Stimulated activated CD4-positive, alpha-beta T cell treated with anti-CD3 and anti-CD28 coated beads, Interleukin-15, amount 100 ng/mL, for 24 hours (primary cell): ENCODE measurements around the gene MRPL33.
"Not testable (repeated sequence)": the region's sequence is repeated elsewhere in the genome, so short reads cannot be mapped to it uniquely, and the experiment has no call there.

ENCODE experiments used
- DNase-seq: peaks from one replicate; pipeline ENCODE4 v3.0.0-alpha.2; 2020

Gene MRPL33

DNA sequence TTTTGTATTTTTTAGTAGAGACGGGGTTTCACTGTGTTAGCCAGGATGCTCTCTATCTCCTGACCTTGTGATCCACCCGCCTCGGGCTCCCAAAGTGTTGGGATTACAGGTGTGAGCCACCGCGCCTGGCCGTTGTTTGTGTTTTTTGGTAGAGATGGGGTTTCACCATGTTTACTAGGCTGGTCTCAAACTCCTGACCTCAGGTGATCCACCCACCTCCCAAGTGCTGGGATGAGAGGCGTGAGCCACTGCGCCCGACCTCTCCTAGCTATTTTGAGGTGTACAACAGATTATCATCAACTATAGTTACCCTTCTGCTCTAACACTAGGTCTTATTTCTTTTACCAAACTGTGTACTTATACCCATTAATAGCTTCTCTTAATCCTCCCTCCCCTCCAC lies 28.9 kb upstream of the MRPL33 start:
- no peak for DNase-seq

DNA sequence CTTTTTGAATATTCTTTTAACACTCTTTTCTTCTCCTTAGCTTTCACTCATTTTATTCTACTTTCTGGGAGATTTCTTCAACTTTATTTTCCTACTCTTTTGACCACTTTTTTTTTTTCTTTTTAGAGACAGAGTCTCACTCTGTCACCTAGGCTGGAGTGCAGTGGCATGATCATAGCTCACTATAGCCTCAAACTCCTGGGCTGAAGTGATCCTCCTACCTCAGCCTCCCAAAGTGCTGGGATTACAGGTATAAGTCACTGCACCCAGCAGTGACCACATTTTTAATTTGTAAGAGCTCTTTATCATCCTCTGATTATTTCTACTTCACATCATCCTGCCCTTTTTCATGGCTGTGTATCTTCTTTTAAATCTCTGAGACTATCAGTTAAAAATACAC lies 26.0 kb upstream of the MRPL33 start:
- not testable (repeated sequence) for DNase-seq

DNA sequence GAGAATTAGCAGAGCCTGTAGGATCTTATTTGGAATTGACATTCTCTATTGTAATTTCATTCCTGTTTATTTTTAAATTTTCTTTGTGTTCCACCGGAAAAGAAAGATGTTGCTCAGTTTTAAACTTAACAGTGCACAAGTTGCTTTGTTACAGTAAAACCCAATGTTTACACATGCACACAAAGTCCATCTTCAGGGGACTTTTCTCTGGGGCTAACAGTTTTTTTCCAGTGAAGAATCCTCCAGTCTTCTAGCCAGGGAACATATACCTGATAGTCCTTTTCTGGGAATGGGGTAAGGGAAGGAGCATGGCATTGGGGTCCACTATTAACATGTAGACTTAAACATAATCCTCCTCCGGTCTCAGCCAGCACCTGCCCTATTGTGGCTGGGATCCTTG lies 25.2 kb upstream of the MRPL33 start:
- DNase-seq: no peak

DNA sequence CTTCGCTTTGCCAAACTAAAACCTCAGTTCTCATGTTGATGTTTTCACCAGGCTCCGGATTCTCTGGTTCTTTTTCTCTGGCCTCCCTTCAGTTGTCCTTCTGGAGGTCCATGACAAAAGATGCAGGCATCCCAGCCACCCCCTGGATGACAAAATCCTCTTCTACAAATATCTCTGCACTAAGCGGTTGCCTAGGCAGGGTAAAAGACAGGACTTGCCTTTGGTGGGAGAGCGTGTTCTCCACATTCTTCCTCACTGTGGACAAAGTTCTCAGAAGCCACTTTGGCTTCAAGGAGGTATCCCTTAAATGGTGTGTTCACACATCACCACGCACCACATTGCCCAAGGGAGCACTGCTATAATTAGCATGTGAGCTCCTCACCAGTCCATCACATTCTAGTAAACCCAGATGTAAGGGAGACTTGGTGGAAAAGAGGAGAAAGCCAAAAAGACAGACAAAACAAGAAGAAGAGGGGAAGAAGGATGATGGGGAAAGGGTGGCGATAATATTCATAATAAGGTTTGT lies 23.6 kb upstream of the MRPL33 start:
- DNase-seq: no peak

DNA sequence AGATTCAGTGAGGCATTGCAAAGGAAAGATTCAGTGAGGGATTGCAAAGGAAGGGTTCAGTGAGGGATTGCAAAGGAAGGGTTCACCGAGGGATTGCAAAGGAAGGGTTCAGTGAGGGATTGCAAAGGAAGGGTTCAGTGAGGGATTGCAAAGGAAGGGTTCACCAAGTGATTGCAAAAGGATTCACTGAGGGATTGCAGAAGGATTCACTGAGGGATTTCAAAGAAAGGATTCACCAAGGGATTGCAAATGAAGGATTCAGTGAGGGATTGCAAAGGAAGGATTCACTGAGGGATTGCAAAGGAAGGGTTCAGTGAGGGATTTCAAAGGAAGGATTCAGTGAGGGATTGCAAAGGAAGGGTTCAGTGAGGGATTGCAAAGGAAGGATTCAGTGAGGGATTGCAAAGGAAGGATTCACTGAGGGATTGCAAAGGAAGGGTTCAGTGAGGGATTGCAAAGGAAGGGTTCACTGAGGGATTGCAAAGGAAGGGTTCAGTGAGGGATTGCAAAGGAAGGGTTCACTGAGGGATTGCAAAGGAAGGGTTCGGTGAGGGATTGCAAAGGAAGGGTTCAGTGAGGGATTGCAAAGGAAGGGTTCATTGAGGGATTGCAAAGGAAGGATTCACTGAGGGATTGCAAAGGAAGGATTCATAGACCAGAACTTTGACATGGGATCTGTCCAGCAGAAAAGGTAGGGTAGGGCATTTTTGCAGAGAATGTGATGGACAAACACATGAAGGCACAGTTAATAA lies 22.5 kb upstream of the MRPL33 start:
- DNase-seq: not testable (repeated sequence)

DNA sequence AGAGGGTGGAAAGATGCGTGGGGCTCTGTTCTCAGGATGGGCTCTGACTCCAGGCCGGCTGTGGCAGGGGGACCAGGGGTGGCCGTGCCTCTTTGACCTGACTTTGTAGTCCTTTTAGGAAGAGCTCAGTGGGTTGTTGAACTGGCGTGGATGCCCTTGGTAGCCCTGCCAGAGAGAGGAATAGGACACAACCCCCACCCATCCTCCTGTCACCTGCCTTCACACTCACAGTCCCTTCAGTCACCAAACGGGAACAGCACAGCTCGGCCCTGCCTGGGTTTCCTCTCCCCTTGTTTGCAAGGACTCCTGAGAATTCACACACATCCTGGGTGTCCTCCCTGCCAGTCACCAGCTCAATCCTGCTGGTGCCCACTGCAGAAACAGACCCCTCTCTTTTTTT lies 20.1 kb upstream of the MRPL33 start:
- DNase-seq: no peak

DNA sequence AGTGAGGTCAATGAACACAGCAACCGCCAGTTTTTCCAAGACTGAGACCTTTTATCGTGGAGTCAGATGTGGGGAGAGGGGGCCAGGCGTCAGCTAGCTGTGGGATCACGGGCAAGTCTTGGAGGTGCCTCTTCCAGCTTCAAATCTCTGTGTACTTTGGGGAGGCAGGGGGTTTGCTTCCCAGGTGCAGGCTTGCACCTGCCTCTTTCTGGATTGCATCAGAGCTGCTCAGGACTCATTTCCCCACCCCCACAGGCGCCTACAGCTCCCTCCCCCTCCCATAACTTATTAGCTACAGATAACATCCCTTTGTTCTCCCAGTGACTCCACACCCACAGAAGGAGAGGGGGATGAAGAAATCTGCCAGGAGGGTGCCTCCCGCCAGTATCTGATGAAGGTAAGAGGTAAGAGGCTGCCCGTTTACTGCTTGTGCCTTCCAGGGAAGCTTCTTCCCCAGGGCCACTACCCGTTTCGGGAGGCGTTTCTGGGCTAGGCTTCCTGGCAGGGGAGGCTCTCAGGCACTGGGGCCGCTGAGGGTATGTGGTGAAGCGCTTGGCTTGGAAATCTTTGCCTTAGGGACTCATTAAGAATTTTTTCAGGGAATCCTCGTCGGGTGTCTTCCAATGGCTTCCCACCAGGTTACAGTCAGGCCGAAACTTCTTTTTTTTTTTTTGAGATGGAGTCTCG lies 18.8 kb upstream of the MRPL33 start:
- DNase-seq: no peak

DNA sequence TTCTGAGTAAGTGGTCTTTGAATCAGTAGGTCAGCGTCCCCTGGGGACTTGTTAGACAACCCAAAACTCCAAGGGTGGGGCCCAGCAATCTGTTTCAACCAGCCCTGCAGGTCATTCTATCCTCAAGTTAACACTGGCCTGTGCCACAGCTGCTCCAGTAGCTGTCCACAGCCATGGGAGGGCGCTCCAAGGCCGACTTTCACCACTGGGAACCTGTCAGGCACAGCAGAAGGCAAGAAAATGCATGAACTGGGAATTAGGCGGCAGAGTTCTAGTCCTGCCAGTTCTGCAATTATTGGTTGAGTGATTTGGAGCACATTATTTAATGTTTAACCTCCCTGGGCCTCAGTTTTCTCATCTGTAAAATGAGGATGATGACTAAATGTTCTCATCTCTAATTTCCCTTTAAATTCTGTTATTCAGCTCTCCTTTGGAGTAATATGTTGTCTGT lies 17.4 kb upstream of the MRPL33 start:
- peak; percentile 89 for DNase-seq

DNA sequence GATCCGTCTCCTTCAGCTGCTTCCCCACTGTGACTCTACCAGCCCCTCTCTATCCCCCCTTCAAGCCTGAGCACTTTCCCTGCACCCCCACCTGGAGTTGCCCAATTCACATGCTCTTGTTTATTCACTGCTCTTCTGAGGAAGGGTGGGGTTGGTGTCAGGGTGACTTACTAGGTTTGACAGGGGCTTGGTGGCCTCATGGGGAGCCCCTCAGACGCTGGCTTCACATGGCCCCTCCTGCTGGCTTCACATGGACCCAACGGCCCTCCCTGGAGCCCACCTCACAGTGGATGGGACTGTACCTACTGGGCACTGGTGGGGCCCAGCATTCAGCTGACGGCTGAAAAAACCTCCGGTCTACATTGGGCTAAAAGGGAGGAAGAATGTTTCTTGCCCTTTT lies 16.7 kb upstream of the MRPL33 start:
- DNase-seq: no peak

DNA sequence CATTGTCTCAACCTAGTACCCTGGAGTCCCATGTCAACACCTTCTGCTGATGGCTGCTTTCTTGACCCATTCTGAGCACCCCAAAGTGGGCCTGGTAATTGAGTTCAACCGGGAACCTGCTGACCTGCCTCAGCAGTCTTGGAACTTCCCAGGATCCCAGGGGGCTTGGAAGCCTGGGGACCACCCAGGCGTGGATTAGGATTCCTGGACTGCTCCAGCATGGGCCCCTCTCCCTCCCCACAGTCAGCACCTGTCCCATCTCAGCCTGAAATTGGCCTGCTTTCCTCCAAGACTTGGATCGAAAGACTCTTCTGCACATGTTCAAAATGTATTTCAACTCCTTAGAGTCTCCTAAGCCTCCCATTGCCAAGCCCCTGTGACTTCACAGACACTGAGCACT lies 15.4 kb upstream of the MRPL33 start:
- no peak for DNase-seq

DNA sequence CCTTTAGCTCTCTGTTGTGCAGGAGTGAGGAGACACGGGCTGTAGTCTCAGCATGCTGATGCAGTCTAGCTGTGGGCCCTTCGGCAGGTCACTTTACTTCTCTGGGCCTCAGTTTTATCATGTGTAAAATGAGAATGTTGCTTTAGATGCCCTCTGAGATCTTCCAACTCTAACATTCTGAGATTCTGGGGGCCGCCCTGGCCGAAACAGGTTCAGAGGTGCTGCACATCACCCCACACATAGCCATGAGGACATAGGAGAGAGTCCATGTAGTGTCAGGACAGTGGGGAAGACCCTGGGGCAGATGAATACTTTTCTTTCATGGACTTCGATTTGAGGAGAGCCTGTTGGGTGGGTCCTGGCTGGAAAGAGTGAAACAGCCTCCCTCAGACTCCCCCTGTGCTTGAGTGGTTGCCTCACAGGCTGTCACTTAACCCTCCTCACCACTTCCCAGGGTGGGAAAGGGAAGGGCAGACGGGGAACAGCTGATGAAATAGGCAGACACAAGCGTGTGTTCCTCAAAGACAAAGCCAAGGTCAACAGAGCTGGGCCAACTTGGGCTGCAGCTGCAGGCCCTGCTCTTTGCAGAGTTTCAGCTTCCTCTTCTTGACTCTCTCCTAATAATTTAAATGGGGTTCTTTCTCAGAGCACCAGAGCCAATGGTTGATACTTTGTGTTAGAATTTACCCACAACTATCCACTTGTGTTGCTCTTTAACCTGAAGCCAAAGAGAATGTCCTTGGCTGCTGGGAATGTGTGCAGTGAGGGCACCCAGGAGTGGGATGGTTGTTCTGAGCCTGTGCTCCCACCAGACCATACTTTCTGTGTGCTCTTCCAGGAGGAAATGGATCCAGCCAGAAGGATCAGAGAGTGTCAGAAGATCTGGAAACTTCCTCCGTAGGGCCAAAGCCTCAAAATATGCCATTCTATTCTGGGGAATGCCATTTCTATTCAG lies 14.7 kb upstream of the MRPL33 start:
- no peak for DNase-seq

DNA sequence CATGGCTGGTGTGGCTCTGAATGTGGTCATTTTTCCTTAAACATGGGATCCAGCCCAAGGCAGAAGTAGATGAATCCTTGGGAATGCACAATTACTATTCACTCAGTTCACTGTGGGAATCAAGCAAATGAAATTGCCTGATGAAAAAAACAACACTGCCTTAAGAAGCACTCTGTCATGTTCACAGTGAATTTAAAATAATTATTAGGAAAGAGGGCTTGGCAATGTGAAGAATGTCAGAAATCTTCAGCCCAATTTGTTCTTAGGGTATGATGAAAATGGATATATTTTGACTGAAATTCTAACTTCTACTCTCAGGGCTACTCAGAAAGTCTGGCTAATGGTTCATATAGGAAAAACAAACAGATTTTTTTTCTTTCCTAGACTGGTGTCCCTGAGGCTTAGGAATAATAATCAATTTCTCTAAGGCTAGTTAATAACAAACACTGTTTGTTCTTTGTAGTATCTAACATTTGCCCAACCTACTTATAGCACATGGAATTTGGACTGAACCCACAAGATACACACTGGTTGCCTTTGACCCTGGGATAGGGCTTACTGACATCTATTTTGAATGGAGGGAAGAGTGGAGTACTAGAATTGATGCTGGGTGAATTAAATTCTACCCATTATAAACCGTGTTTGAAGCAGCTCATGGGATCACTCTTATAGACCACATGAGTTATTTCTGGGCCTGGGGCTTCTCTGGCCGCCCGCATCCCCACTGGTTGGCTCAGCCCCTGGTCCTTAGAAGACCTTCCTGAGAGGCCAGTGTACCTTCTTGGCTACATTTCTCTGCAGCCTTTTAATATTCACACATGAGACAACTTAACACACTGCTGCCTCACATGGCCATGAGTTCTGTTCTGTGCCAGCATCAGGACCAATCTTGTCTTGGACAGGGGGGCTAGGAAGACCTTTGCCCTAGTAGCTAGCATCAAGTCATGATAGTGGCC lies 8.3 kb upstream of the MRPL33 start:
- no peak for DNase-seq

DNA sequence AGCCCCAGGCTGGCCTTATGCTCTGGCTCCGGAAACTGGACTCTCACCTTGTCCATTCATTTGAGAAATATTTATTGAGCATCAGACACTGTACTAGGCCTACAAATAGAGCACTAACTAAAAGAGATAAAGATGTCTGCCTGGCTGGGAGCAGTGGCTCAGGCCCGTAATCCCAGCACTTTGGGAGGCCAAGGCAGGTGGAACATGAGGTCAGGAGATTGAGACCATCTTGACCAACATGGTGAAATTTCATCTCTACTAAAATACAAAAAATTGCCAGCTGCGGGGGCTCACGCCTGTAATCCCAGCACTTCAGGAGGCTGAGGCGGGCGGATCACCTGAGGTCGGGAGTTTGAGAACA lies 7.6 kb upstream of the MRPL33 start:
- DNase-seq: no peak

DNA sequence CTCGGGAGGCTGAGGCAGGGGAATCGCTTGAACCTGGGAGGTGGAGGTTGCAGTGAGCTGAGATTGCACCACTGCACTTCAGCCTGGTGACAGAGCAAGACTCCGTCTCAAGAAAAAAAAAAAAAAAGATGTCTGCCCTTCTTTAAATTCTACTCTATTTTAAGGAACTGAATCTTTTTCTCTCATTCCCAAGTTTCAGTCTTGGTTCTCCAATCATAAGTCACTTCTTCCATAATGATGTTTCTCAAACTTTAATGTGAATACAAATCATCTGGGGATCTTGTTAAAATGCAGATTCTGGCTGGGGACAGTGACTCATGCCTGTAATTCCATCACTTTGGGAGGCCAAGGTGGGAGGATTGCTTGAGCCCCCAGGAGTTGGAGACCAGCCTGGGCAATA lies 7.0 kb upstream of the MRPL33 start:
- DNase-seq: not testable (repeated sequence)

DNA sequence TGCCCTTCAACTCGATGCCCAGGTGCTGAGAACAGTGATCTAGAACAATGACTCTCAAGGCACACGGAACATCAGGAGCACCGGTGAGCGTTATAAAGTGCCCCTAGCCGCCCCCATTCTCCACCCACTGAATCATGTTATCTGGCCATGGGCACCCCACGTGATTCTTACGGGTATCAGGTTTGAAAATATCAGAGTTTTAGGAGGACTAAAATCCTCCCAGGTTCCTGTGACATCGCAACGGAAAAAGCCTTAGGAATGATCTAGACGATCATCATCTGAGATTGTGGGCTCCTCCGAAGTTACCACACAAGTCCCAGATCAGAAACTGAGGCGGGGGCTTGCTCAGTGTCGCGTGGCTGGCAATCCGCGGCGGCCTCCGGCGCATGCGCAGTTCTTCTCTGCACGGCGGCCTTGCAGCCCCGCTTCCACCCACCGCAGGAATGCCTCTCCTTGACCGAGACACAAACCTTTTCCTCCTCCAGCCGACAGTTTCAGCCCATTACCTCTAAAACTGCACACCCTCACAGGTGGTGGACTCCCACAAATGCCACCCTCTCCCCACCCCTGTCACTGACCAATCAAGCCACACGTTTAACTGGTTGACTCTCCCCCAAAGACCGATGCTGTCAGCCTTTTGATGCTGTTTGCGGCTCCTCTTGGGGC lies 5.8 kb upstream of the MRPL33 start:
- peak; percentile 68 for DNase-seq

DNA sequence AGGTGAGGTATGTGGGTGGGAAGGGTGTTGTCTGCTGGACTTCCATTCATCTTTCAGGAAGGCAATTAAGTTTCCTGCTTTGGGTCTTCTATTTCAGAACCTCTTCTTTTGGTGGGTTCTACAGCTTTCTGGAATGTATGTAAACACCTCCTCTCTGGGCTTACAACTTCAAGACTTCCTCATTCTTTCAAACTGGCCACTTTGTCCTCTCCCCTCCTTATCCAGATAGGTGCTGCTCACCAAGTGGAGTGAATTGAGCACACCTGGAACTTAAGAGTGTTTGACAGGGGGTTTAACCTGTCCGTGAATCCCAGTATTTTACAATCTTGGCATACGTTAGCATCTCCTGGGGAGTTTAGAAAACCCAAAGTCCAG lies 5.2 kb upstream of the MRPL33 start:
- no peak for DNase-seq

DNA sequence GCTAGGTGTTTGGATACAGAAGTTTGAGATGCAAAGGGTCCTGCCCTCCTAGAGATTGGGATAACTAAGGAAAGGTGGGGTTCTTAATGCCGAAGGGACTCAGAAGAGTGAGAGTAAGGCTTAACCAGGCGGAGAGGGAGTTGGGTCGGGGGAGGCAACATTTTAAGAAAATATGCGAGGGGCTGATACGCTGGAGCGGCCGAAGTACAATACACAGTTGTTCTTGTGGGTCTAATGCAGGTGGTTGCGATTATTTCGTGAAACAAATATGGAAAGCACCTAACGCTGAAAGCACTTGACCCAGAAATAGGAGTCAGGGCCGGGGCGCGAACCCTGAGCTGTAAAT lies 344 bp upstream of the MRPL33 start:
- DNase-seq: no peak

DNA sequence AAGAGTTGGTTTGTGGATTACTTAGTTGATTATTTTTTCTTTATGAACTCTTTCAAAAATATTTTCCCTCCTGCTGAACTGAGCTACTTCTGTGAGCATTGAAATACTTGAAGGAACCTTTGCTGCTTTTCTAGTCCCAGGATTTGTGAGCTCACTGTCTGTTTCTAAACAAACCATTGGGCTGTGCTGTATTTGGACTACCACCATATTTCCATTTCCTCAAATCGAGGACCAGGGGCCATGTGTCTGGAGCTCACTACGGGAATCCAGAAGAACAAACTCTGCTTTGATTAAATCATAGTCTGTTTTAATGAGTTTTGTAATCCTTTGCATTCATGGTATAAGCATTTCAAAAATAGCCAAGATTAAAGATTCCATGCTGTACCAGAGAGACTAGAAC lies 1.3 kb downstream of the MRPL33 start:
- DNase-seq: no peak

DNA sequence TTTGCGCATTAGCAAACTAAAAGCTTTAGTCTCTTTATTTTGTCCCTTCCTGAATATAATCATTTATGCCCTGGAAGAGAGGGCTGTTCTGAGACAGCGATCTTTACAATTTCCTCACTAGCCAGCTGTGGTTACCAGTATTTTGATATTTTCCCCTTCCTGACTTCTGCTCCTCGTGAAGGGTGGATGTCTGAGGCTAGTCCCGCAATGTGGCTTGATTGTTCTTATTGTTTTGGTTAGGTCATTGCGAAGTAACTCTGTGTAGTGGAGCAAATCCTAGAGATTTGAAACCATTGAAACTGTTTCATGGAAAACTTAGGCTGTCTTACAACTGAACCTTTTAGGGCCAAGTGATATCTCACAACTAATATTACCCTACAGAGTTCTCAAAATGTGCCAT lies 2.4 kb downstream of the MRPL33 start:
- DNase-seq: no peak

DNA sequence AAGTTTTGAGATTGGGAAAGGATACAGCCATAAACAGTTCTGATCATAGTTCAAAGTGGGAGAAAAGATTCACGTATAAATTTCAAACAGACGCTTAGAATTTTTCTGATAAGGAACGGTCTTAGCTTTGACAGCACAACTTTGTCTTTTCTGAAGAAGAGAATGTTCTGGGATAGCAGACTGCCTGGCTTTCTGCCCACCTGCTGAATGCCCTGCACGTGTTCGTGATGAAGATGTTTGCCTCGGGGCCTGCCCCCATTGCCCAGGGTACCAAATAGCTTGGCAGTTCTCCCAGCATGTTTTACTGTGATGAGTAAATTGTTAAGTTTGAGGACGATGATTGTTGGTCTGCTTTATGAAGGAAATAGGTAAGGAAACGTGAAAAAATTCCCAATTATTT lies 4.6 kb downstream of the MRPL33 start:
- DNase-seq: no peak

DNA sequence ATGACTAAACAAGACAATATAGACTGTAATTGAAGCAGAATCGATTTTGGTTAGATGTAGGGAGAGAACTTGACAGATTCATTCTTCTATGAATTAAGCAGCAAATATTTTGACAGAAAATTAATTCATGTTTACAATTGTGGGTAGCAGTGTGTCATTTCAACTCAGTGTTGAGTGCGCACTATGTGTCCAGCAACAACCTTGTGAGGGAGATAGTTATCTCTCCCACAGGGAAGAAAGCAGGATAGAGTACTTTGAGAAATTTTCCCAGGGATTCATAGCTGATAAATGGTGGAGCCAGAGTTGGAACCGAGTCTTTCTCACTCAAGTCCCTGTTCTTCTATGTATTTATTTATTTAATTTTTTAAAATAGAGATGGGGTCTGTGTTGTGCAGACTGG lies 5.2 kb downstream of the MRPL33 start:
- no peak for DNase-seq
